ENCODE results near the gene CDH12. TPM values are rescaled to one million over a fixed set of nuclear protein-coding genes. Genes with fewer than 3 reads are reported as not detected.
"Not testable (repeated sequence)": the region's sequence is repeated elsewhere in the genome, so short reads cannot be mapped to it uniquely, and the experiment has no call there.

CDH12 gene
- total RNA-seq, 1 donor from 2014 or later = 0.42 TPM

GRCh38 chr5:22295832-22296231 lies 557.3 kb downstream of the CDH12 start:
- DNase-seq (ENCODE audit: low spot score) = no peak

- no peak for DNase-seq (ENCODE audit: low spot score)
These were observed 560.0 kb downstream of the CDH12 start for GRCh38 chr5:22293147-22293546.

DNA sequence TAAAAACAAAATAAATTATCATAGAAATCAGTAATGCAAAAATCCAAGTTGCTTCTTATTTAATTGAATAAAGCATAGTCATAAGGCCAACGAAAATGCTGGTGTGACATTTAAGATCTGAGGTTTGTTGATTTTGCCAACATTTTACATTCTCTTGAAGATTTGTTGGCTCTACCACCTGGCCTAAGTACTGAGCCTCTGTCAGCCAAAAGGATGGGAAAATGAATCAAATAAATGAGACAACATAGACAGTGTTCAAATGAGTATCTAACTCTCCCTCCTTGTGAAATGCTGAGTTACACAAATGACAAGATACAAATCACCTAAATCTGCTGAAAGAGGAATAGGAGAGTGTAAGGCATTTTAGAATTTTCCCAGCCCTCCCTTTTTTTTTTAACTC lies 575.0 kb downstream of the CDH12 start:
- no peak for DNase-seq (ENCODE audit: low spot score)

DNA sequence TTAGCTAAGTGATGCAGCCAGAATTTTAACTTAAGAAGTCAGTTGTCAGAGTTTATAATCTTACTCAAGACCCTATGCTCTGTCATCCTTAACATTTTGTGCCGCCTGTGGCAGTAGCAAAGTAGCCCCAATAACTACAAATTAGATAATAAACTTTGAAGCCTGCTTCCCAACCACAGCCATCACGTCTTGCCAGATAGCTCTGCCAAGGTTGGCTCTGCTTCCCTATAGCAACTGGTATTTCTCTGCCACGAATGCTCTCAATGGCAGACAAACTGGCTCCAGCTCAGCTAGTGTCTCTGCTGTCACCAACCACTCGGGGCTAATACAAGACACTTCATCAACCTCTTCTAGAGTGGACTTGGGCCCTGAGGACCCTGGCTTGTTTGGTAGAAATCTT lies 576.1 kb downstream of the CDH12 start:
- no peak for DNase-seq (ENCODE audit: low spot score)

DNA sequence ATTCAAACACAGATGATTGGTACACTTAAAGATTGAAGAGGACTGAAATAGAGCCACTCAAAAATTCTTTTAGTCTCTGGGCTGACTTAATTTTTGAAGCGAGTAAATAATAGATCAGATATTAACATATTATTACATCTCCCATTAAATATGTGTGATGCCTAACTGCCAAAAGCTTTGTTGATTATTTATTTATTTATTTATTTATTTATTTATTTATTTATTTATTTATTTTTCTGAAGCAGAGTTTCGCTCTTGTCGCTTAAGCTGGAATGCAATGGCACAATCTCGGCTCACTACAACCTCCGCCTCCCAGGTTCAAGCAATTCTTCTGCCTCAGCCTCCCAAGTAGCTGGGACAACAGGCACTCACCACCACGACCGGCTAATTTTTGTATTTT lies 587.3 kb downstream of the CDH12 start:
- DNase-seq (ENCODE audit: low spot score) = not testable (repeated sequence)

DNA sequence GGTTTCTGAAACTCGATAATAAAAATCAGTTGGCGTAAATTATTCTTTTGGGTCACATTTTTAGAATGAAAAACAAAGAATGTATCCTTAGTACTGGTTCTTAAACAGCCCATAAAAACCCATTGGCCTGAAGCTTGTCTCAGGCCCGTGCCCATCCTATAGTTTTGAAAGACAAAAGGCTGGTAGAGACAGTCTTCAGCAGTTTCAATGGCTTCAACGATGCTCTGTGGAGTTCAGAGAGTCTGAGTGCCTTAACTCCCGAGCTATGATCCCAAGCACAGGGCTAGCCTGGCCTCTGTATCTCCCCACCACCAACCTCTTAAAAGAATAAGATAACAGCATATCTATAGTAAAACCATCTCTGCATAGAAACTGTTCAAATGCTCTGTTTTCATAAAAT lies 595.0 kb downstream of the CDH12 start:
- DNase-seq (ENCODE audit: low spot score) = no peak

GRCh38 chr5:22250528-22250927 lies 602.6 kb downstream of the CDH12 start:
- DNase-seq (ENCODE audit: low spot score) = no peak

DNA sequence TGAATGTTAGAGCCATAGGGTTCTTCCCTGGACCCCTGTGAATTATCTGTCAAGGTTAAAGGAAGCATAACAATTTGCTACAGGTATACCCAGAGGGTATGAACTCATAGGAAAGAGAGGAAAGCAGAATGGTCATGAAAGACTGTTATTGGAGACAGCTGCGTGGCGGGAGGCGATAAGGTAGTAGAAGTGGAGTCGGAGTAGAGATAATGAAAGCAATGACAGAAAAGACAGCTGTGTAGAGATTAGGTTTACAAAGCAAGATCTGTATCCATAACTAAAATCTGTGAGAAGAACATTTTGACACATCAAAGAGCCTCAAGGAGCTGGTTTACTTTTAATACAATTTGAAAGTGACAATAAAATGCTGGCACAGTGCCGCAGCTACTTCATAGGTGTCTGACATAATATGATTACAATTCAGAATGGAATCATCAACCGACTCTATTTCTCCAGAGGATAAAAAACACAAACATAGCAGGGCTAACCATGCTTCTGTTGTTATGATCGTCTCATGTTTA lies 603.9 kb downstream of the CDH12 start:
- no peak for DNase-seq (ENCODE audit: low spot score)

- DNase-seq (ENCODE audit: low spot score) = no peak
These were observed 607.4 kb downstream of the CDH12 start for GRCh38 chr5:22245770-22246169.

DNA sequence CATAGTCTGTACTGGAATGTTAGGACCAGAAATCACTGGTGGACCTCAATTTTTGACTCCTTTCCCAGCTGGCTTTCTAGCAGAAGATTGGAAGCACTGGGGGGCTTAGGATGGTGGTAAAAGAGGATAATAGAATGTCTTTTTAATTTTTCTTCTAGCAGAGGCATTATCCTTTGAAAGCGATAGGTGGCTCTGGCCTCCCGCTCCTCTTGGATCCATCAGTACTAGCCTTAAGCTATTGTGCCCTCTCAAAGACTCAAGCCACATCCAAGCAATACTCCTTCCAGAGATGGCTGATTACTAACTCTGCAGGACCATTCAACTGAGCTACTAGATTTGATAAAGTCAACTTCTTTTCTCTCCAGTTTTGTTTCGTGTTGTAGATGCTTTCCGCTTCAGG lies 610.6 kb downstream of the CDH12 start:
- no peak for DNase-seq (ENCODE audit: low spot score)

DNA sequence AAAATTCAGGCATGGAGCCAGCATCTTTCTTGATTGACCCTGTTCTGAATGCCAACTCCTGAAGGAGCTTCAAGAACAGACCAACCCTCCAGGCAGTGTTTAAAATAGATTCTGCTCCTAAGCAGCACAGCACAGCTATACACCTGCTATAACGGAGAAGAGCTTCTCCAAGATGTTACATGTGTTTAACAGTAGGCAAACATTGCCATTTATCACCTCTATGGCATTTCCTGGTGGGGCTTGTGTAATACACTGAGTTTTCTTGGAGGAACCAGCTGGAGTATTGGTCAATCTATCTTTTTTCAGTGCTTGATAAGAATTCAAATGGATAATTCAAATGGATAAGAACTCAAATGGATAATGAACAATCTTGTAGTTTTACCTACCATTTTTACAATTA lies 615.1 kb downstream of the CDH12 start:
- DNase-seq (ENCODE audit: low spot score) = no peak

- no peak for DNase-seq (ENCODE audit: low spot score)
These were observed 626.7 kb downstream of the CDH12 start for GRCh38 chr5:22226423-22226822.

GRCh38 chr5:22223079-22223478 lies 630.1 kb downstream of the CDH12 start:
- DNase-seq (ENCODE audit: low spot score) = no peak

- not testable (repeated sequence) for DNase-seq (ENCODE audit: low spot score)
These were observed 639.2 kb downstream of the CDH12 start for GRCh38 chr5:22213703-22214495.

DNA sequence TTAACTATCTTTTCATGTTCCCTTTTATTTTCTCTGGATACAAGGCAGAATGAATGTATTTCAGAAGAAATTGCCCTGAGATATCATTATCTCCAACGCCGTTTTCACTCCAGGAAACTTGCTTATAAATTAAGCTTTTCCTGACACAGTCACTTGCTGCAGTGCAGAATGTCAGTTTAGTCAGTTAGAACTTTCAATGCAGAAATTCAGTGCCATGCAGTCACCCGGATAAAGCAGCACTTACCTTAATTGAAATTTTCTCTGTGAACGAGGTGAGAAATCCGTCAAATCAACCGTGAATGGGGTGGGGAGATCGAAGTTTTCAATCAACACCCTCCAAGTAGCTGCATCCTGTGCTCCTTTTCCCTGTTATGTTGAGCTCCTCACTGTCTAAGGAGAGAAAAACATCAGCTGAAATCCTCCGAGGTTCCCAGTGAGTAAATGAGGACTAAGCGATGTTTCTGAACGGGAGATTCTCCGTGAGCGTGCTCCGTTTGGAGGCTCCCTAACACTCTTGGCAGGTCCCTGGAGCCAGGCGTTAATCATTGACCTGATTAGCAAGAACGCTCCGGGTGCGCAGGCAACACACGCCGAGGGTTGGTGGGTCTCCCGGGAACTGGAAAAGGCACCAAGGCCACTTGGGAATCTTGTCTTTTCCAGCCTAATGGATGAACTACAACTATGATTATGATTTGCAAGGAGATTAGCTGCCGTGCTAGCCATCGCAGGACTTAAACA lies 640.7 kb downstream of the CDH12 start:
- not testable (repeated sequence) for DNase-seq (ENCODE audit: low spot score)

DNA sequence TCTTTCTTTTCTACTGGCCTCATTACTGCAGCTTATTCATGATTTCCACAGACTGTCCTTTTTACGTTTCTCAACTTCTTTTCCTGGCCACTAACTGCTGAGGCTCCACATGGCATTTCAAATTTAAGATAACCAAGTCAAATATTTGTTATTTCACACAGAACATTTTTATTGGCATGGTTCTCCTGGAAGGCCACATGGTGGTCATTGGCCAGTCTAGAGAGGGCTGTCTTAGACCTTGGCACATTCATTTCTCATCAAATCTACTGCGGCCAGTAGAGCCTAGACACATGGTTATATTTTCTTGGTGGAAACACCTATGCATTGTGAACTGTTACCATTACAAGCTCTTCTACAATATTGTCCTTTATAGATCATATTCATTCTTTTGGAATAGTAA lies 644.7 kb downstream of the CDH12 start:
- not testable (repeated sequence) for DNase-seq (ENCODE audit: low spot score)

- not testable (repeated sequence) for DNase-seq (ENCODE audit: low spot score)
These were observed 664.5 kb downstream of the CDH12 start for GRCh38 chr5:22188651-22189050.

DNA sequence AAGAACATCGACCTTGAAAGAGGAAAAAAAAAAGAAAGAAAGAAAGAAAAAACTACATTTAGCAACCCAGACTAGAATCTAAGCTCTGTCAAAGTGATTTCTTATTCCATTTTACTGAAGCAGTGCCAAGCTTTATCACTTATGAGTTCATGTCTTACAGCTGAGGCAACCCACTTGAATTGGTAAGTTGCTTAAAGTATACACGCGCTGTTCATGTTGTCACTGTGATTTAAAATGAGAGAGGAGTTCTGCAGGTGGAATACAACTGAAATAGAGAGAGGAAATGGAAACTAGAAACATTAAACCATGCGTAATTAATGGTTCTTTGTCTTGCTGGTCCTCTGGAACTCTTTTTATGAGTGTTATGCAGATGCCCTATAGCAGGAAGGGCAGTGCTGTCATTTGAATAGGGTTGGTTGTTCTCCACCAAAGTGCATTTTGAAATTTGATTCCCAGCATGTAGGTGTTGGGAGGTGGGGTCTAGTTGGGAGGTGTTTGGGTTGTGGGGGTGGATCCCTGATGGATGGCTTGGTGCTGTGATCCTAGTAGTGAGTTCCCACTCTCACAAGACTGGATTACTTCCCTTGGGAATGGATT lies 665.4 kb downstream of the CDH12 start:
- not testable (repeated sequence) for DNase-seq (ENCODE audit: low spot score)

GRCh38 chr5:22169226-22169625 lies 683.9 kb downstream of the CDH12 start:
- DNase-seq (ENCODE audit: low spot score) = not testable (repeated sequence)

DNA sequence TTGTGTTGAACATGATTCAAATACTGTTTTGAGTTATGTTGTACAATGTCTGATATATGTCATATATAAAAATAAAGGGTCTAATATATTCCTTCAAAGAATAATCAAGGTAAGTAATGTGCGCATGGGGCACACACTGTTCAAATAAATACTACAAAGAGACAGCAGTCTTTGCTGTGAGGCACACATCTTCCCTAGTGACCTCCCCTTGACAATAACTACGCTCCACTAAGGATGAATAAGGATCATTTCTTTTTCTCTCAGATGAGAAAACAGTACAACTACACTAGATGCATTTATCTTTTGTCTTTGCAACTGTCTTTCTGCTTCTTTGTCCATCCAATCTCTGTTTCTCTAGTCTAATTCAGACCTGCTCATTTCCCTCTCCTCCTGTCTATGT lies 684.4 kb downstream of the CDH12 start:
- not testable (repeated sequence) for DNase-seq (ENCODE audit: low spot score)

DNA sequence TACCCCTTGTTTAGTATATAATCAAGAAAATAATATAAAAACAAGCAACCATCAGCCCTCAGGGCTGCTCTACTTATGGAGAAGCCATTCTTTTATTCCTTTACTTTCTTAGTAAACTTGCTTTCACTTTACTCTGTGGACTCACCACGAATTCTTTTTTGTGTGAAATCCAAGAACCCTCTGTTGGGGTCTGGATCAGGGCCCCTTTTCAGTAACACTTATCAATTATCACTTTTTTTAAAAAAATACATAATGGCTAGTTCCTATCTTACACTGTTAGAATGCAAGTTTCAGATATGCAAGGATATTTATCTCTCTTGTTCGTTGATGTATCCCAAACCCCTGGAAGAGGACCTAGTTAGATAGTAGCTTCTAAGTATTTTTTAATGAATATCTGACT lies 687.2 kb downstream of the CDH12 start:
- not testable (repeated sequence) for DNase-seq (ENCODE audit: low spot score)
